Measurements from ENCODE around the gene COL6A6.
"Not testable (repeated sequence)": the region's sequence is repeated elsewhere in the genome, so short reads cannot be mapped to it uniquely, and the experiment has no call there.

Gene COL6A6

GRCh38 chr3:130539005-130539404, 22.0 kb downstream of the COL6A6 start:
- DNase-seq, result peak; percentile 13 to 24

DNA sequence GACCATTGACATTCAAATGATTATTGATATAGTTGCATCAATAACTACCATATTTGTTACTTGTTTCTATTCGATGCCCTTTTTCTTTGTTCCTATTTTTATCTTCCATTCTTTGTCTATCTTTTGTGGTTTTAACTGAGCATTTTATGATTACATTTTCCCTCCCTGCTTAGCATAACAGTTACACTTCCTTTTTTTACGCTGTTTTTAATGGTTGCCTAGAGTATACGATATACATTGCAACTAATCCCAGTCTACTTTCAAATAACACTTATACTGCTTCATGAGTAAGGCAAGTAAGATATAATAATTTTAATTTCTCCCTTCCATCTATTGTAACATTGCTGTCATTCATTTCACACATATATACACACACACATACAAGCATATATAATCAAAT, 26.3 kb downstream of the COL6A6 start:
- DNase-seq, result no peak

DNA sequence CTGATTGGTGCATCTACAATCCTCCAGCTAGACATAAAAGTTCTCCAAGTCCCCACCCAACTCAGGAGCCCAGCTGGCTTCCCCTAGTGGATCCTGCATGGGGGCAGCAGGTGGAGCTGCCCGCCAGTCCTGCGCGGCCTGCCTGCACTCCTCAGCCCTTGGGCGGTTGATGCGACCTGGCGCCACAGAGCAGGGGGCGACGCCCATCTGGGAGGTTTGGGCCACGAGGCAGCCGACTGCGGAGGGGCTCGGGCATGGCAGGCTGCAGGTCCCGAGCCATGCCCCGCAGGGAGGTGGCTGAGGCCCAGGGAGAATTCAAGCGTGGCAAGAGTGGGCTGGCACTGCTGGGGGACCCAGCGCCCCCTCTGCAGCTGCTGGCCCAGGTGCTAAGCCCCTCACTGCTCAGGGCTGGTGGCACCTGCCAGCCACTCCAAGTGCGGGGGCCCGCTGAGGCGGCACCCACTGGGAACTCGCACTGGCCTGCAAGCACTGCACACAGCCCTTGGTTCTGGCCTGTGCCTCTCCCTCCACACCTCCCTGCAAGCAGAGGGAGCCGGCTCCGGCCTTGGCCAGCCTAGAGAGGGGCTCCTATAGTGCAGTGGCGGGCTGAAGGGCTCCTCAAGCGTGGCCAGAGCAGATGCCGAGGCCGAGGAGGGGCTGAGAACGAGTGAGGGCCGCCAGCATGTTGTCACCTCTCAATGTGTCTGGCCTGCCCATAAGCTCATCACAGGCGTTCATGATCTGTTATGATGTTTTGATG, 30.1 kb downstream of the COL6A6 start:
- no peak for DNase-seq

- not testable (repeated sequence) for DNase-seq
Measured at GRCh38 chr3:130547680-130548065, 30.7 kb downstream of the COL6A6 start.

DNA sequence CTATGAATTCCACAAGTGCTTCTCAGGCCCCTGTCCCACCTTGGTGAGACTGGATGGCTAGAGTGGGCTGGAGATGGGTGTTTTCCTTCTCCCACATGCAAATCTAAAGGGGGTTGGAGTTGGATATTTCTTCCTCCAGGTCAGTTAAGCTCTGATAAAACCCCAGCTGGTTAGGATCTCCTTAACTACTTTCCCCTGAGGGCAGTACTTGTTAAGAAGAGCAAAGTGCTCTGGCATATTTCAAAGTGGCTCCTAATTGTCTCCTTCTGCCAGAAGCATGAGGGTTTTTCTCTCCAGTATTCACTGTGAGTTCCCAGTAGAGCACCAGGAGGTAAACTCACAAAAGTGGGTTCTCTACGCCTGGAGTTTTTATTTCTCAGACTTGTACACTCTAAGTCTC, 31.4 kb downstream of the COL6A6 start:
- DNase-seq, result no peak

DNA sequence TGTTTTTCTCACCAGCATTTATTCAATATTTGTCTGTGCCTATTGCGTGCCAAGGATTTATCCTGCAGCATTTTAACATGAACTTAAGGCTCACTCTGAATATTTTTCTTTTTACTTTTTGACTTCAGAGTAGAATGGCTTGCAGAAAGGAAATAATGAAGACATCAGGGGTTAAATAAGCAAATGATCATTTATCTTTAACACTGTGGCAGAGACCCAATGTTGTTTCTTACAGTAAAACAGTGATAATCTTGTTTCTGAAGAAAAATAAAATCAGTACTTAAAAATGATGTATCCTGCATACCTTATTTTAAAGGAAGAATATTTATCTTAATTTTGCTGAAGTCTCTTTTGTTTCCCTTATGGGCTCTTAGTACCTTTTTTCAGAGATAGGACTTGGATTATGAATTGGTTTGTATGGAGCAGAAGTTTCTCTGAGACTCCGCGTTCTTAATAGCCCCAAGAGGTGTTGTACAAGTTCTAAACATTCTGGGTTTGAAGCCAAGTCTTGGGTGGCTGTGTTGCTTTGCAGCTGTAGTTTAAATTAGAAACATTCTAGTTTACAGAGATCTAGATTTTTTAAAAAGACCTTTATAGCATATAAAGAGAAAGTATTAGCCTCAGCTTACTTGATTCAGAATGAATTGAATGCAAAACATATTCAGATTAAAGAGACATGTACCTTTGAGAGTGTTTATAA, 40.5 kb downstream of the COL6A6 start:
- DNase-seq, result no peak

- DNase-seq, result no peak
Measured at GRCh38 chr3:130558366-130558765, 41.4 kb downstream of the COL6A6 start.

DNA sequence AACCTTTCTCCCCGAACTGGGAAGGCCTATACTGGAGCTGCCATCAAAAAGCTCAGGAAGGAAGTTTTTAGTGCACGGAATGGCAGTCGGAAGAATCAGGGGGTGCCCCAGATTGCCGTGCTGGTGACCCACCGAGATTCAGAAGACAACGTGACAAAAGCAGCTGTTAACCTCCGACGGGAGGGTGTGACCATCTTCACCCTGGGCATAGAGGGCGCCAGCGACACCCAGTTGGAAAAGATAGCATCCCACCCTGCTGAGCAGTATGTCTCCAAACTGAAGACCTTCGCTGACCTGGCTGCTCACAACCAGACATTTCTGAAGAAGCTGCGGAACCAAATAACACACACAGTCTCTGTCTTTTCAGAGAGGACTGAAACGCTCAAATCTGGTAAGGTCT, 48.2 kb downstream of the COL6A6 start:
- DNase-seq, result no peak
